Neural cell (in vitro differentiated cells): ENCODE measurements around the gene PDE8B. TPM values are rescaled to one million over a fixed set of nuclear protein-coding genes. Genes with fewer than 3 reads are reported as not detected.

Experiments
- H2AFZ ChIP-seq: fragments of 200-600, 300-800 bp; sonication (generic), shearing (Covaris generic); 2 replicates; pipeline ENCODE4 v1.6.0; 2014; ENCODE audit warnings: low read depth, mild to moderate bottlenecking, antibody characterized with exemption, low read length, moderate library complexity
- H3F3A ChIP-seq: fragments of 200-600 bp; shearing (Covaris generic); 2 replicates; pipeline ENCODE4 v1.6.1; 2016; ENCODE audit warnings: mild to moderate bottlenecking, moderate library complexity, mixed read lengths, antibody characterized with exemption, low read length; ENCODE audit not compliant: insufficient read depth, poor library complexity, severe bottlenecking
- H3K27ac ChIP-seq: fragments of 200-600, 300-800 bp; sonication (generic), shearing (Covaris generic); 2 replicates; pipeline ENCODE4 v1.5.1; 2014; ENCODE audit warnings: mild to moderate bottlenecking, low read length, moderate library complexity
- H3K27me3 ChIP-seq: fragments of 300-800, 200-600 bp; sonication (generic), shearing (Covaris generic); 2 replicates; pipeline ENCODE4 v1.6.0; 2014; ENCODE audit warnings: mild to moderate bottlenecking, low read depth, low read length, moderate library complexity; ENCODE audit not compliant: insufficient read depth
- H3K36me3 ChIP-seq: fragments of 300-800, 200-600 bp; sonication (generic), shearing (Covaris generic); 2 replicates; pipeline ENCODE4 v1.5.1; 2014; ENCODE audit warnings: mild to moderate bottlenecking, antibody characterized with exemption, low read length, moderate library complexity; ENCODE audit not compliant: insufficient read depth
- H3K4me2 ChIP-seq: fragments of 300-800, 200-600 bp; sonication (generic), shearing (Covaris generic); 2 replicates; pipeline ENCODE4 v1.6.0; 2014; ENCODE audit warnings: mild to moderate bottlenecking, low read length
- H3K4me3 ChIP-seq: fragments of 300-800, 200-600 bp; sonication (generic), shearing (Covaris generic); 2 replicates; pipeline ENCODE4 v1.5.1; 2014; ENCODE audit warnings: mild to moderate bottlenecking, low read length, moderate library complexity
- H3K79me2 ChIP-seq: fragments of 200-600 bp; shearing (Covaris generic); replicated peaks from 2 replicates; pipeline ENCODE4 v1.6.0; 2014; ENCODE audit warnings: mild to moderate bottlenecking, low read length, moderate library complexity; ENCODE audit not compliant: insufficient read depth
- H3K9ac ChIP-seq: fragments of 300-800, 200-600 bp; sonication (generic), shearing (Covaris generic); 2 replicates; pipeline ENCODE4 v1.6.1; 2016; ENCODE audit warnings: mild to moderate bottlenecking, low read length, mixed read lengths
- H3K9me2 ChIP-seq: fragments of 200-600 bp; shearing (Covaris generic); 2 replicates; pipeline ENCODE4 v1.6.1; 2016; ENCODE audit warnings: mild to moderate bottlenecking, low read length, mixed read lengths; ENCODE audit not compliant: insufficient read depth
- H3K9me3 ChIP-seq: fragments of 200-600, 300-800 bp; sonication (generic), shearing (Covaris generic); 2 replicates; pipeline ENCODE4 v1.6.1; 2016; ENCODE audit warnings: mild to moderate bottlenecking, mixed run types, low read length, moderate library complexity, mixed read lengths
- H4K20me1 ChIP-seq: fragments of 200-600 bp; shearing (Covaris generic); 2 replicates; pipeline ENCODE4 v1.6.1; 2016; ENCODE audit warnings: mild to moderate bottlenecking, mixed run types; ENCODE audit not compliant: insufficient read depth
- EP300 ChIP-seq: fragments of 450-650 bp; conservative IDR thresholded peaks from 2 replicates; pipeline ENCODE4 v1.6.1; 2014; ENCODE audit warnings: antibody characterized with exemption, mild to moderate bottlenecking, moderate library complexity; ENCODE audit not compliant: poor library complexity, severe bottlenecking
- EZH2 ChIP-seq: fragments of 200-600, 300-800 bp; shearing (Covaris generic), sonication (generic); IDR thresholded peaks from 2 replicates; pipeline ENCODE4 v1.6.1; 2014; ENCODE audit warnings: antibody characterized with exemption, low read length, borderline replicate concordance, mild to moderate bottlenecking; ENCODE audit not compliant: insufficient read depth, poor library complexity, severe bottlenecking
- MXI1 ChIP-seq: fragments of 450-650 bp; conservative IDR thresholded peaks from 2 replicates; pipeline ENCODE4 v1.6.1; 2014; ENCODE audit warnings: antibody characterized with exemption, mild to moderate bottlenecking; ENCODE audit not compliant: poor library complexity, severe bottlenecking
- POLR2AphosphoS5 ChIP-seq: IDR thresholded peaks from 2 replicates; pipeline ENCODE4 v1.6.1; 2012
- RAD21 ChIP-seq: fragments of 450-650 bp; conservative IDR thresholded peaks from 2 replicates; pipeline ENCODE4 v1.6.1; 2014; ENCODE audit warnings: antibody characterized with exemption, mild to moderate bottlenecking, moderate library complexity
- REST ChIP-seq: IDR thresholded peaks from 2 replicates; pipeline ENCODE4 v1.6.1; 2012; ENCODE audit warnings: borderline replicate concordance
- SMC3 ChIP-seq: fragments of 450-650 bp; conservative IDR thresholded peaks from 2 replicates; pipeline ENCODE4 v1.6.1; 2014; ENCODE audit warnings: antibody characterized with exemption, mild to moderate bottlenecking, moderate library complexity; ENCODE audit not compliant: poor library complexity
- TAF1 ChIP-seq: IDR thresholded peaks from 2 replicates; pipeline ENCODE4 v1.6.1; 2012; ENCODE audit warnings: low read depth
- polyA plus RNA-seq: library from polyadenylated mRNA; depleted of rRNA; stranded (reverse); fragments of >200 nt; gene quantifications from 2 replicates; pipeline ENCODE4 v1.2.3, GENCODE V29; 2014
- TF ChIP-seq, protein P1 (sequence below): fragments of 450-650 bp; IDR thresholded peaks from 2 replicates; pipeline ENCODE4 v1.5.1; 2014; ENCODE audit warnings: antibody characterized with exemption, mild to moderate bottlenecking, moderate library complexity; ENCODE audit not compliant: poor library complexity, severe bottlenecking

Gene PDE8B
- polyA plus RNA-seq, 1 donor from 2014 or later, result 0.22 TPM

DNA sequence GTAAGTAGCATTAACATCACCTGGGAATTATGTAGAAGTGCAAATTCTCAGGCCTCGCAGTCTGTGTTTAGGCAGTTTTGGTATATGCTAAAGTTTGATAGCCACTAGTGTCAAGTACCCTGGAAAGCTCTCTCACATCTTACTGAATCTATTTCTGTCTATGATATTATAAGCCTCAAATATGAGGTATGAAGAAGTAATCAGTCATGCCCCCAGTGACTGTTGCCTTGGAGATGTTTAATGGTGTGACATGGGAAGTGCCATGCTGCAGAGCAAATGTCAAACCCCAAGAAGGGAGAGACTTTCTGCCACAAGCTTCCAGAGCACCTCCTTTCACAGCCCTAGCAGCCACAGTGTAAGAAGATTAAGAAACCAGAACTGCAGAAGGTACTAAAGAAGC is 9.8 kb upstream of the PDE8B start:
- Histone ChIP-seq H3K4me2 (peak overlapping the region; percentile 37), H3K79me2 (no peaks in the 10 kb centered on the region), H2AFZ (peak overlapping the region; percentile 30), H3K27me3 (no peaks in the 10 kb centered on the region), H3K9me3 (no peaks in the 10 kb centered on the region), H3K27ac (peak overlapping the region; percentile 77), H3F3A (no peaks in the 10 kb centered on the region), H3K9me2 (no peaks in the 10 kb centered on the region), H3K9ac (no peak overlapping the region), H3K4me3 (peak overlapping the region; percentile 22), H3K36me3 (no peaks in the 10 kb centered on the region), H4K20me1 (no peaks in the 10 kb centered on the region)
- no peak for TF ChIP-seq EZH2
- TF ChIP-seq SMC3, result no peak
- no peak for TF ChIP-seq TAF1
- TF ChIP-seq POLR2AphosphoS5, result no peak
- TF ChIP-seq EP300, result peak; percentile 48

DNA sequence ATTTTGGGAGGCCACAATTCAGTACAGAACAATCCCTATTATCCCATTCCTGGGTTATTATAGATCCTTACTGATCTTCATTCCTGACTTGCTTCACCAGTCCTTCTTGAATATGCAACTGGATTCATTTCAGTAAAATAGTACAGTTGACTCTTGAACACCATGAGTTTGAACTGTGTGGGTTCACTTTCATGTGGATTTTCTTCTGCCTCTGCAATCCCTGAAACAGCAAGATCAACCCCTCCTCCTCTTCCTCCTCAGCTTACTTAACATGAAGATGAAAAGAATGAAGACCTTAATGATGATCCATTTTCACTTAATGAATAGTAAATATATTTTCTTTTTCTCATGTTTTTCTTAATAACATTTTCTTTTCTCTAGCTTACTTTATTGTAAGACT is 8.3 kb upstream of the PDE8B start:
- no peaks in the 10 kb centered on the region for H3K9me3 ChIP-seq
- H3K27ac ChIP-seq, result no peak overlapping the region
- no peak overlapping the region for H3K4me2 ChIP-seq
- no peak overlapping the region for H3K9ac ChIP-seq
- H4K20me1 ChIP-seq, result no peaks in the 10 kb centered on the region
- H3K27me3 ChIP-seq, result no peaks in the 10 kb centered on the region
- H3K4me3 ChIP-seq, result no peak overlapping the region
- no peaks in the 10 kb centered on the region for H3K79me2 ChIP-seq
- H3F3A ChIP-seq, result no peaks in the 10 kb centered on the region
- no peaks in the 10 kb centered on the region for H3K36me3 ChIP-seq
- H2AFZ ChIP-seq, result no peak overlapping the region
- no peaks in the 10 kb centered on the region for H3K9me2 ChIP-seq
- TF ChIP-seq REST (no peak), TAF1 (no peak), POLR2AphosphoS5 (no peak), SMC3 (no peak), EP300 (no peak), RAD21 (no peak), EZH2 (no peak), MXI1 (no peak)
- TF ChIP-seq, protein P1, sequence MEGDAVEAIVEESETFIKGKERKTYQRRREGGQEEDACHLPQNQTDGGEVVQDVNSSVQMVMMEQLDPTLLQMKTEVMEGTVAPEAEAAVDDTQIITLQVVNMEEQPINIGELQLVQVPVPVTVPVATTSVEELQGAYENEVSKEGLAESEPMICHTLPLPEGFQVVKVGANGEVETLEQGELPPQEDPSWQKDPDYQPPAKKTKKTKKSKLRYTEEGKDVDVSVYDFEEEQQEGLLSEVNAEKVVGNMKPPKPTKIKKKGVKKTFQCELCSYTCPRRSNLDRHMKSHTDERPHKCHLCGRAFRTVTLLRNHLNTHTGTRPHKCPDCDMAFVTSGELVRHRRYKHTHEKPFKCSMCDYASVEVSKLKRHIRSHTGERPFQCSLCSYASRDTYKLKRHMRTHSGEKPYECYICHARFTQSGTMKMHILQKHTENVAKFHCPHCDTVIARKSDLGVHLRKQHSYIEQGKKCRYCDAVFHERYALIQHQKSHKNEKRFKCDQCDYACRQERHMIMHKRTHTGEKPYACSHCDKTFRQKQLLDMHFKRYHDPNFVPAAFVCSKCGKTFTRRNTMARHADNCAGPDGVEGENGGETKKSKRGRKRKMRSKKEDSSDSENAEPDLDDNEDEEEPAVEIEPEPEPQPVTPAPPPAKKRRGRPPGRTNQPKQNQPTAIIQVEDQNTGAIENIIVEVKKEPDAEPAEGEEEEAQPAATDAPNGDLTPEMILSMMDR, result no peak

DNA sequence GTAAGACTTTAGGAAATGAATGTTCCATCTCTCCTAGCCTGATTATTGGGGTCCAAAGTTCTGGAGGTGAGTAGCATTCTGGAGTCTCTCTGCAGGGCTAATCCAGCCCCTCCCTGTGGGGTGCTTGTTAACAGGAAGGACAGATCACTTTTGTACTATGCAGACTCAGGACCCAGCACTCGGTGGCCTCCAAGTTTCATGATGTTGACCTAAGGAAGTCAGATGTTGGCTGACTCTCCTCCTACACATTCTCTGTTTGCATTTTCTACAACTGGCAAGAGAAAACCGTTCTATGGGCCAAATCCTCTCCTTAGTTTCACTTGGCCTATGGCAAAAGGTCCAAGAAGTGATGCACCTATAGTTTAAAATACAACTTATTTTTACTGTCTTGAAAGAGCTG is 5.5 kb upstream of the PDE8B start:
- Histone ChIP-seq H4K20me1 (no peaks in the 10 kb centered on the region), H2AFZ (no peak overlapping the region), H3K9me2 (no peaks in the 10 kb centered on the region), H3K36me3 (no peaks in the 10 kb centered on the region), H3K9ac (no peak overlapping the region), H3F3A (no peaks in the 10 kb centered on the region), H3K27ac (no peak overlapping the region), H3K4me3 (no peak overlapping the region), H3K4me2 (no peak overlapping the region), H3K79me2 (no peaks in the 10 kb centered on the region), H3K27me3 (peaks cover 17% of the 10 kb centered on the region), H3K9me3 (no peaks in the 10 kb centered on the region)
- TF ChIP-seq POLR2AphosphoS5, result no peak
- TF ChIP-seq RAD21, result no peak
- no peak for TF ChIP-seq SMC3
- TF ChIP-seq EZH2, result no peak
- TF ChIP-seq MXI1, result no peak
- TF ChIP-seq, protein P1, result no peak
